ENCODE results near the gene NCKAP5. TPM values are rescaled to one million over a fixed set of nuclear protein-coding genes. Genes with fewer than 3 reads are reported as not detected.

The NCKAP5 gene
- total and polyA plus RNA-seq, 9 of the 15 experiments (the other 6 are each of a cell fraction or from before 2014, with no cell fraction given) = not detected

GRCh38 chr2:133492719-133493380 is 75.4 kb downstream of the NCKAP5 start:
- no peak for FAIRE-seq
- ChIA-PET POLR2A (no interaction called here), CTCF (ENCODE audit: low intra/inter-chr PET ratio) (no interaction called here)
- in situ Hi-C loops (cut with MboI) (no loop called here), intact Hi-C loops (cut with micrococcal nuclease) (no loop called here)
- no peaks in the 10 kb centered on the region for H3K4me1 ChIP-seq (replicated peaks in 1 of 2; ENCODE audit: control insufficient read depth in 2 of 2, insufficient read depth in 2 of 2, low read length in 2 of 2)
- no peak for ATAC-seq
- WGBS (ENCODE audit: insufficient coverage, low coverage, missing lambda C conversion rate) = 0% methylated on average over 2 of the region's 2 CpGs
- no TSS peak for BruUV-seq (replicated peaks)
- no peaks in the 10 kb centered on the region for H3K27me3 ChIP-seq (ENCODE audit: control insufficient read depth in 2 of 2, insufficient read depth in 2 of 2, low read length in 2 of 2)
- H3K9ac ChIP-seq (ENCODE audit: insufficient read depth in 1 of 2, low read depth in 2 of 2, low read length in 2 of 2) = no peak overlapping the region
- no peak overlapping the region for H3K4me3 ChIP-seq
- no peaks in the 10 kb centered on the region for H4K20me1 ChIP-seq (replicated peaks; ENCODE audit: control insufficient read depth, insufficient read depth, low read length)
- H3K36me3 ChIP-seq (ENCODE audit: control insufficient read depth, insufficient read depth, low read length) = no peaks in the 10 kb centered on the region
- no peaks in the 10 kb centered on the region for H3K9me3 ChIP-seq (replicated peaks; ENCODE audit: control insufficient read depth, insufficient read depth, low read depth, low read length)
- no peaks in the 10 kb centered on the region for H3K79me2 ChIP-seq (ENCODE audit: control insufficient read depth, insufficient read depth, low read length)
- no peak overlapping the region for H3K27ac ChIP-seq (ENCODE audit: extremely low read depth, low read depth, low read length)
- no peak overlapping the region for H3K4me2 ChIP-seq (ENCODE audit: insufficient read depth, low read length)
- no peak overlapping the region for H2AFZ ChIP-seq (ENCODE audit: low read depth, low read length)
- no peak for DNase-seq (ENCODE audit: extremely low read depth in 1 of 4, low spot score in 3 of 4)
- no peaks in the 10 kb centered on the region for H3K9me1 ChIP-seq (ENCODE audit: control insufficient read depth, insufficient read depth, low read length)
- TF ChIP-seq IFI16 (CRISPR knock-in tag; IDR thresholded peaks at IDR 0.05) = no peak
- no peak for TF ChIP-seq CGGBP1 (CRISPR knock-in tag; IDR thresholded peaks at IDR 0.05)
- no peak for TF ChIP-seq USF1 (CRISPR knock-in tag; IDR thresholded peaks at IDR 0.05)
- no peak for TF ChIP-seq BCLAF1 (IDR thresholded peaks at IDR 0.05; ENCODE audit: borderline replicate concordance in 1 of 2, control insufficient read depth in 1 of 2, low read depth in 2 of 2, low read length in 1 of 2)
- no peak for TF ChIP-seq SFPQ (IDR thresholded peaks at IDR 0.05; ENCODE audit: low read depth, low read length)
- no peak for TF ChIP-seq MCM2 (IDR thresholded peaks at IDR 0.05; ENCODE audit: low read depth)
- no peak for TF ChIP-seq ZHX1 (conservative IDR thresholded peaks at IDR 0.05; ENCODE audit: low read length)
- no peak for TF ChIP-seq RBM25 (IDR thresholded peaks at IDR 0.05; ENCODE audit: low read depth, low read length, severe bottlenecking)
- TF ChIP-seq NELFE (IDR thresholded peaks at IDR 0.05; ENCODE audit: insufficient read depth, insufficient read length) = no peak
- no peak for TF ChIP-seq DPF2 (IDR thresholded peaks at IDR 0.05)

Measured in K562 (cell line).